ENCODE data around the gene RANBP9.

The RANBP9 gene

GRCh38 chr6:13577926-13578325 is 133.7 kb downstream of the RANBP9 start:
- Histone ChIP-seq H3K4me3 (no peak overlapping the region), H3K36me3 (replicated peaks) (no peaks in the 10 kb centered on the region; the same call in 1 of the 2 replicates), H3K27me3 (ENCODE audit: low read depth) (no peaks in the 10 kb centered on the region), H3K9me3 (no peaks in the 10 kb centered on the region), H3K4me1 (peaks cover 14% of the 10 kb centered on the region)
- in situ Hi-C loops (cut with MboI; ENCODE audit: low sequenced_read_pairs), result loop anchor here (25.0 kb wide), 1 partner anchor 241 kb away; the partner anchor contains the start of gene TBC1D7
- no peak for DNase-seq (ENCODE audit: low spot score in 2 of 2)

- in situ Hi-C loops (cut with MboI; ENCODE audit: low sequenced_read_pairs), result loop anchor here (25.0 kb wide), 1 partner anchor 239 kb away; the partner anchor contains the start of gene TBC1D7
- no peaks in the 10 kb centered on the region for H3K9me3 ChIP-seq
- H3K4me3 ChIP-seq, result no peak overlapping the region
- DNase-seq (ENCODE audit: low spot score in 2 of 2), result no peak
- H3K36me3 ChIP-seq (replicated peaks), result no peaks in the 10 kb centered on the region; the same call in 1 of the 2 replicates
- no peaks in the 10 kb centered on the region for H3K27me3 ChIP-seq (ENCODE audit: low read depth)
- peaks cover 8% of the 10 kb centered on the region for H3K4me1 ChIP-seq
Measured at GRCh38 chr6:13576017-13576416, 135.6 kb downstream of the RANBP9 start.

- DNase-seq (ENCODE audit: low spot score in 2 of 2), result no peak
- no peaks in the 10 kb centered on the region for H3K36me3 ChIP-seq (replicated peaks)
- in situ Hi-C loops (cut with MboI; ENCODE audit: low sequenced_read_pairs), result loop anchor here (25.0 kb wide), 1 partner anchor 238 kb away; the partner anchor contains the start of gene TBC1D7
- H3K4me3 ChIP-seq, result peak overlapping the region; percentile 77
- no peaks in the 10 kb centered on the region for H3K27me3 ChIP-seq (ENCODE audit: low read depth)
- H3K9me3 ChIP-seq, result no peaks in the 10 kb centered on the region
- peaks cover 8% of the 10 kb centered on the region for H3K4me1 ChIP-seq
Measured at GRCh38 chr6:13575377-13575775, 136.3 kb downstream of the RANBP9 start.

GRCh38 chr6:13574571-13575376 is 136.9 kb downstream of the RANBP9 start, which contains the start of gene SIRT5:
Gene SIRT5, plus strand, starts transcription at chr6:13574601. Its CDS starts 9,510 bp downstream, at chr6:13584111.
- in situ Hi-C loops (cut with MboI; ENCODE audit: low sequenced_read_pairs), result loop anchor here (25.0 kb wide), 1 partner anchor 237 kb away; the partner anchor contains the start of gene TBC1D7
- H3K27me3 ChIP-seq (ENCODE audit: low read depth), result no peaks in the 10 kb centered on the region
- peaks cover 8% of the 10 kb centered on the region for H3K4me1 ChIP-seq
- no peaks in the 10 kb centered on the region for H3K9me3 ChIP-seq
- no peaks in the 10 kb centered on the region for H3K36me3 ChIP-seq (replicated peaks)
- peak; percentile 74 to 88 for DNase-seq (ENCODE audit: low spot score in 2 of 2)
- H3K4me3 ChIP-seq, result peak within 1 kb of the TSS; percentile 77

- Histone ChIP-seq H3K4me3 (peak overlapping the region; percentile 77), H3K36me3 (replicated peaks) (no peaks in the 10 kb centered on the region), H3K9me3 (no peaks in the 10 kb centered on the region), H3K4me1 (peaks cover 8% of the 10 kb centered on the region), H3K27me3 (ENCODE audit: low read depth) (no peaks in the 10 kb centered on the region)
- peak; percentile 94 to 95 for DNase-seq (ENCODE audit: low spot score in 2 of 2)
- in situ Hi-C loops (cut with MboI; ENCODE audit: low sequenced_read_pairs), result no loop called here
Measured at GRCh38 chr6:13574149-13574570, 137.5 kb downstream of the RANBP9 start.

GRCh38 chr6:13573669-13574110 is 137.9 kb downstream of the RANBP9 start:
- Histone ChIP-seq H3K36me3 (replicated peaks) (no peaks in the 10 kb centered on the region), H3K4me3 (peak overlapping the region; percentile 77), H3K27me3 (ENCODE audit: low read depth) (no peaks in the 10 kb centered on the region), H3K9me3 (no peaks in the 10 kb centered on the region), H3K4me1 (peaks cover 8% of the 10 kb centered on the region)
- peak; percentile 9 to 31 for DNase-seq (ENCODE audit: low spot score in 2 of 2)
- in situ Hi-C loops (cut with MboI; ENCODE audit: low sequenced_read_pairs), result no loop called here

GRCh38 chr6:13572951-13573654 is 138.5 kb downstream of the RANBP9 start:
- Histone ChIP-seq H3K27me3 (ENCODE audit: low read depth) (no peaks in the 10 kb centered on the region), H3K36me3 (replicated peaks) (no peaks in the 10 kb centered on the region), H3K4me1 (peaks cover 8% of the 10 kb centered on the region), H3K9me3 (no peaks in the 10 kb centered on the region), H3K4me3 (peak overlapping the region; percentile 77)
- no peak for DNase-seq (ENCODE audit: low spot score in 2 of 2)
- in situ Hi-C loops (cut with MboI; ENCODE audit: low sequenced_read_pairs), result no loop called here

- Histone ChIP-seq H3K4me3 (no peak overlapping the region), H3K36me3 (replicated peaks) (no peaks in the 10 kb centered on the region), H3K9me3 (no peaks in the 10 kb centered on the region), H3K27me3 (ENCODE audit: low read depth) (peaks cover 5% of the 10 kb centered on the region; the same call in 1 of the 2 replicates), H3K4me1 (peaks cover 8% of the 10 kb centered on the region)
- in situ Hi-C loops (cut with MboI; ENCODE audit: low sequenced_read_pairs), result no loop called here
- no peak for DNase-seq (ENCODE audit: low spot score in 2 of 2)
Measured at GRCh38 chr6:13572240-13572639, 139.4 kb downstream of the RANBP9 start.
